ENCODE data around the gene MYO5C.
"Not testable (repeated sequence)": the region's sequence is repeated elsewhere in the genome, so short reads cannot be mapped to it uniquely, and the experiment has no call there.

The MYO5C gene

GRCh38 chr15:52241489-52241888, 54.1 kb downstream of the MYO5C start:
- no peak for TF ChIP-seq CTCF (IDR thresholded peaks at IDR 0.05; ENCODE audit: insufficient read depth, low read length, poor library complexity, severe bottlenecking)
- Histone ChIP-seq H3K4me3 (replicated peaks; ENCODE audit: low read depth, low read length) (no peak overlapping the region), H3K36me3 (ENCODE audit: control insufficient read depth, insufficient read depth, low read length) (no peaks in the 10 kb centered on the region), H3K27me3 (replicated peaks; ENCODE audit: control insufficient read depth, insufficient read depth, low read length) (no peaks in the 10 kb centered on the region)
- DNase-seq (ENCODE audit: extremely low read depth, insufficient read length), result no peak

DNA sequence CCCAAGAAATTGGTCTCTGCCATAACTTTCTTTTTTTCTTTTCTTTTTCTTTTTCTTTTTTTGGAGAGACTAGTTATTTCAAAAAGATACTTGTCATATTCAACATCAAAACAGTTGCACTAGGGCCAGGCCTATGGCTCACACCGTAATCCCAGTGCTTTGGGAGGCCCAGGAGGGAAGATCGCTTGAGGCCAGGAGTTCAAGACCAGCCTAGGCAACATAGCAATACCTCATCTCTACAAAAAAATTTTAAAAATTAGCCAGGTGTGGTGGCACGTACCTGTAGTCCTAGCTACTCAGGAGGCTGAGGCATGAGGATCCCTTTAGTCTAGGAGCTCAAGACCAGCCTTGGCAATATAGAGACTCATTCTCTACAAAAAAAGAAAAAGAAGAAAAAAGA, 55.4 kb downstream of the MYO5C start:
- no peaks in the 10 kb centered on the region for H3K27me3 ChIP-seq (replicated peaks; ENCODE audit: control insufficient read depth, insufficient read depth, low read length)
- TF ChIP-seq CTCF (IDR thresholded peaks at IDR 0.05; ENCODE audit: insufficient read depth, low read length, poor library complexity, severe bottlenecking), result no peak
- no peaks in the 10 kb centered on the region for H3K36me3 ChIP-seq (ENCODE audit: control insufficient read depth, insufficient read depth, low read length)
- DNase-seq (ENCODE audit: extremely low read depth, insufficient read length), result no peak
- no peak overlapping the region for H3K4me3 ChIP-seq (replicated peaks; ENCODE audit: low read depth, low read length)

GRCh38 chr15:52238989-52239525, 56.5 kb downstream of the MYO5C start:
- not testable (repeated sequence) for H3K36me3 ChIP-seq (ENCODE audit: control insufficient read depth, insufficient read depth, low read length); H3K4me3 ChIP-seq (replicated peaks; ENCODE audit: low read depth, low read length)

GRCh38 chr15:52238149-52238548, 57.5 kb downstream of the MYO5C start:
- Histone ChIP-seq H3K4me3 (replicated peaks; ENCODE audit: low read depth, low read length) (no peak overlapping the region), H3K36me3 (ENCODE audit: control insufficient read depth, insufficient read depth, low read length) (no peaks in the 10 kb centered on the region), H3K27me3 (replicated peaks; ENCODE audit: control insufficient read depth, insufficient read depth, low read length) (no peaks in the 10 kb centered on the region)
- no peak for TF ChIP-seq CTCF (IDR thresholded peaks at IDR 0.05; ENCODE audit: insufficient read depth, low read length, poor library complexity, severe bottlenecking)
- no peak for DNase-seq (ENCODE audit: extremely low read depth, insufficient read length)

More at GRCh38 chr15:52238989-52239525, 56.5 kb downstream of the MYO5C start:
- H3K27me3 ChIP-seq (replicated peaks; ENCODE audit: control insufficient read depth, insufficient read depth, low read length); DNase-seq (ENCODE audit: extremely low read depth, insufficient read length): not testable (repeated sequence)

DNA sequence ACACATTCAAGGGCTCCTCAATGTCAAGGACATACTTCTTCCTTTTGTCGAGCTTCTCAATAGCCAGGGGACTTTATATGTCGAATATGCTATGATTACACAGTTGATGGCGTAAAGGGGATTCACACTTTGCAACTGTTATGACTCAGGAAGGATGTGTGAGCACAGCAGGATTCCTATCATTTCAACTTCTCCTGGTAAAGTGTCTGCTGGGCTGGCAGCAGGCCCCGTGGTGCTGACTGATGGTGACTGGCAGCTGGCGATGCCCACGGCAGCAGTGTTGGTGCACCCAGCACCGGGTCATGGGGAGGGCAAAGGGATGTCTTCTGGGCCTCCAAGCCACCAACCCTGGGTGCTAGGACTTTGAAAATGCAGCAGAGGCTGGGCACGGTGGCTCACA, 59.6 kb downstream of the MYO5C start:
- H3K36me3 ChIP-seq (ENCODE audit: control insufficient read depth, insufficient read depth, low read length), result no peaks in the 10 kb centered on the region
- TF ChIP-seq CTCF (IDR thresholded peaks at IDR 0.05; ENCODE audit: insufficient read depth, low read length, poor library complexity, severe bottlenecking), result no peak
- DNase-seq (ENCODE audit: extremely low read depth, insufficient read length), result no peak
- H3K4me3 ChIP-seq (replicated peaks; ENCODE audit: low read depth, low read length), result no peak overlapping the region
- H3K27me3 ChIP-seq (replicated peaks; ENCODE audit: control insufficient read depth, insufficient read depth, low read length), result no peaks in the 10 kb centered on the region

DNA sequence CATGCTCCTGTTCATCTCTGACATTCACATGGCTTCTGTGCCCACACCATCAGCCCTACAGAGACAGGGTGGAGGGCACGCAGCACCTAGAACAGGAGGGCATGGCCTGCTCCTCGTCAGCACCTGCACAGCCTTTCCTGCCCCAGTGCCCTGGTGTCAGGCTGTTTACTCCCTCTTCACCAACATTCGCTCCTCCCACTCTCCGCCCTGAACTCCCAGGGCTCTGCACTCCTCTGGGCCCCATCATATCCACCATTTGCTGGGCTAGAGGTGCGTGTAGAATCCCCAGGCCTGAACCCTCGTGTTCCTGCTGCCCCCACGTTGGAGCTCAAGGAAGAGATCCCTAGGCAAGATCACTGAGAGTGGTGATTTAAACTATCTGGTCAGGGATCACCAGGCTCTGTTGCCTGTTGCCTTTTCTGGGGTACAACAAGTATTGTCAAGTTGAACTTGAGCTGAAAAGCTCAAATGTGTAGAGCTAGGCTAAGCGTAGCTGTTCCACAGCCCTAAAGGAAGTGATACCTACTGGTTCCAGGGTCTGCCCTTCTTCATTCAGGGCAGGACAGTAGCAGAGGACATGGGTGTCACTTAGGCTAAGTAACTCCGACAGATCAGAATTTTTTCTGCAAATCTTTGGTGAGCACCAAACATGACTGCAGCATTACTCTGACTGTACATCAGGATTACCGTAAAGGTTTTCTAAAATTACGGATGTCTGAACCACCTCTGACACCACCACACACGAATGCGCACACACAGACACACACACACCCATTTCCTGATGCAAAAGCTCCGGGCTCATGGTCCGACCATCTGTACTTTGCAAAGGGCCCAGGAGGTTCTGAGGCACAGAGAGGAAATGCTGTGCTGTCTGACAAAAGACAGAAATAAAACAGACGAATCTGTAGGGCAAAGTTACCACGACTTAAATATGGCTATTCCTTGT, 60.7 kb downstream of the MYO5C start:
- Histone ChIP-seq H3K27me3 (replicated peaks; ENCODE audit: control insufficient read depth, insufficient read depth, low read length) (no peaks in the 10 kb centered on the region), H3K4me3 (replicated peaks; ENCODE audit: low read depth, low read length) (no peak overlapping the region), H3K36me3 (ENCODE audit: control insufficient read depth, insufficient read depth, low read length) (no peaks in the 10 kb centered on the region)
- TF ChIP-seq CTCF (IDR thresholded peaks at IDR 0.05; ENCODE audit: insufficient read depth, low read length, poor library complexity, severe bottlenecking), result no peak
- DNase-seq (ENCODE audit: extremely low read depth, insufficient read length), result peak; percentile 54
